ENCODE results near the gene PLCG2. TPM values are rescaled to one million over a fixed set of nuclear protein-coding genes. Genes with fewer than 3 reads are reported as not detected.
"Not testable (repeated sequence)": the region's sequence is repeated elsewhere in the genome, so short reads cannot be mapped to it uniquely, and the experiment has no call there.

Gene PLCG2
- total RNA-seq, 1 experiment from 2014 or later = 3.5 TPM

GRCh38 chr16:81876273-81876900 lies 97.3 kb downstream of the PLCG2 start:
- Histone ChIP-seq H3K27me3 (ENCODE audit: low read length) (no peaks in the 10 kb centered on the region), H3K9me2 (replicated peaks; ENCODE audit: low read length) (no peaks in the 10 kb centered on the region), H3K4me1 (ENCODE audit: insufficient read depth, low read length) (no peaks in the 10 kb centered on the region), H3K27ac (ENCODE audit: low read length) (no peak overlapping the region), H3K79me2 (ENCODE audit: low read length) (no peaks in the 10 kb centered on the region), H3K4me2 (ENCODE audit: low read length) (no peak overlapping the region), H4K20me1 (ENCODE audit: low read length) (no peaks in the 10 kb centered on the region), H3K9me3 (ENCODE audit: low read length) (no peaks in the 10 kb centered on the region), H2AFZ (ENCODE audit: low read length) (no peak overlapping the region), H3K9ac (ENCODE audit: low read length) (no peak overlapping the region), H3F3A (ENCODE audit: low read length, unreplicated experiment) (no peaks in the 10 kb centered on the region), H3K4me3 (ENCODE audit: low read length) (no peak overlapping the region), H3K36me3 (ENCODE audit: low read depth, low read length) (no peaks in the 10 kb centered on the region; the same call in 1 of the 2 replicates)
- ChIA-PET CTCF (no interaction called here), POLR2A (ENCODE audit: unreplicated experiment) (interaction anchor here (0.5 kb wide), 1 partner anchor 93 kb away, joined by 7 read pairs; no protein-coding TSS in a partner anchor)
- BruUV-seq (replicated peaks) = no TSS peak
- ATAC-seq (no peak), DNase-seq (no peak)
- no peak for TF ChIP-seq CTCF (conservative IDR thresholded peaks at IDR 0.05; ENCODE audit: low read depth, low read length)
- TF ChIP-seq EZH2 (IDR thresholded peaks at IDR 0.05; ENCODE audit: low read length, unreplicated experiment) = no peak
- no peak for TF ChIP-seq EZH2phosphoT487 (IDR thresholded peaks at IDR 0.05; ENCODE audit: borderline replicate concordance, low read length)
- intact Hi-C loops (cut with micrococcal nuclease) = no loop called here

GRCh38 chr16:81877490-81877889 lies 98.4 kb downstream of the PLCG2 start:
- H3K27me3 ChIP-seq (ENCODE audit: low read length); POLR2A ChIA-PET (ENCODE audit: unreplicated experiment); intact Hi-C loops (cut with micrococcal nuclease); H3K4me2 ChIP-seq (ENCODE audit: low read length); H3K27ac ChIP-seq (ENCODE audit: low read length); H2AFZ ChIP-seq (ENCODE audit: low read length); H3K9ac ChIP-seq (ENCODE audit: low read length); H3K9me2 ChIP-seq (replicated peaks; ENCODE audit: low read length); CTCF ChIA-PET; H4K20me1 ChIP-seq (ENCODE audit: low read length); H3K36me3 ChIP-seq (ENCODE audit: low read depth, low read length); H3K9me3 ChIP-seq (ENCODE audit: low read length); ATAC-seq; H3K79me2 ChIP-seq (ENCODE audit: low read length); BruUV-seq (replicated peaks); H3F3A ChIP-seq (ENCODE audit: low read length, unreplicated experiment); H3K4me1 ChIP-seq (ENCODE audit: insufficient read depth, low read length); DNase-seq; H3K4me3 ChIP-seq (ENCODE audit: low read length): not testable (repeated sequence)

GRCh38 chr16:81878529-81878928 lies 99.4 kb downstream of the PLCG2 start:
- Histone ChIP-seq H3K36me3 (ENCODE audit: low read depth, low read length) (no peaks in the 10 kb centered on the region; the same call in 1 of the 2 replicates), H3K27ac (ENCODE audit: low read length) (no peak overlapping the region), H3K79me2 (ENCODE audit: low read length) (no peaks in the 10 kb centered on the region), H3K27me3 (ENCODE audit: low read length) (no peaks in the 10 kb centered on the region), H3K9me2 (replicated peaks; ENCODE audit: low read length) (no peaks in the 10 kb centered on the region), H3K4me3 (ENCODE audit: low read length) (no peak overlapping the region), H4K20me1 (ENCODE audit: low read length) (no peaks in the 10 kb centered on the region), H2AFZ (ENCODE audit: low read length) (no peak overlapping the region), H3K4me2 (ENCODE audit: low read length) (no peak overlapping the region), H3K9ac (ENCODE audit: low read length) (no peak overlapping the region), H3K9me3 (ENCODE audit: low read length) (no peaks in the 10 kb centered on the region), H3K4me1 (ENCODE audit: insufficient read depth, low read length) (no peaks in the 10 kb centered on the region), H3F3A (ENCODE audit: low read length, unreplicated experiment) (no peaks in the 10 kb centered on the region)
- ATAC-seq (no peak), DNase-seq (no peak)
- intact Hi-C loops (cut with micrococcal nuclease) = no loop called here
- no TSS peak for BruUV-seq (replicated peaks)
- ChIA-PET CTCF (no interaction called here), POLR2A (ENCODE audit: unreplicated experiment) (no interaction called here)
- TF ChIP-seq CTCF (conservative IDR thresholded peaks at IDR 0.05; ENCODE audit: low read depth, low read length) = no peak
- no peak for TF ChIP-seq EZH2 (IDR thresholded peaks at IDR 0.05; ENCODE audit: low read length, unreplicated experiment)
- TF ChIP-seq EZH2phosphoT487 (IDR thresholded peaks at IDR 0.05; ENCODE audit: borderline replicate concordance, low read length) = no peak
